G401 (cell line): ENCODE measurements around the gene ADCY3. TPM values are rescaled to one million over a fixed set of nuclear protein-coding genes. Genes with fewer than 3 reads are reported as not detected.

Source experiments
- DNase-seq: peaks from one replicate; pipeline ENCODE4 v3.0.0-alpha.2; 2015; ENCODE audit warnings: low spot score
- in situ Hi-C: cut with HindIII; loops from 2 replicates; pipeline ENCODE4 v1.10.0; 2016; ENCODE audit warnings: low sequenced_read_pairs, mixed read lengths
- total RNA-seq: library from RNA; depleted of rRNA; stranded (reverse); fragments of >200 nt; shearing (Covaris generic); gene quantifications from 2 replicates; pipeline ENCODE4 v1.2.3, GENCODE V29; 2014; rRNA removed

Gene ADCY3
- total RNA-seq: 20.4 and 22.3 TPM in 2 replicates

DNA sequence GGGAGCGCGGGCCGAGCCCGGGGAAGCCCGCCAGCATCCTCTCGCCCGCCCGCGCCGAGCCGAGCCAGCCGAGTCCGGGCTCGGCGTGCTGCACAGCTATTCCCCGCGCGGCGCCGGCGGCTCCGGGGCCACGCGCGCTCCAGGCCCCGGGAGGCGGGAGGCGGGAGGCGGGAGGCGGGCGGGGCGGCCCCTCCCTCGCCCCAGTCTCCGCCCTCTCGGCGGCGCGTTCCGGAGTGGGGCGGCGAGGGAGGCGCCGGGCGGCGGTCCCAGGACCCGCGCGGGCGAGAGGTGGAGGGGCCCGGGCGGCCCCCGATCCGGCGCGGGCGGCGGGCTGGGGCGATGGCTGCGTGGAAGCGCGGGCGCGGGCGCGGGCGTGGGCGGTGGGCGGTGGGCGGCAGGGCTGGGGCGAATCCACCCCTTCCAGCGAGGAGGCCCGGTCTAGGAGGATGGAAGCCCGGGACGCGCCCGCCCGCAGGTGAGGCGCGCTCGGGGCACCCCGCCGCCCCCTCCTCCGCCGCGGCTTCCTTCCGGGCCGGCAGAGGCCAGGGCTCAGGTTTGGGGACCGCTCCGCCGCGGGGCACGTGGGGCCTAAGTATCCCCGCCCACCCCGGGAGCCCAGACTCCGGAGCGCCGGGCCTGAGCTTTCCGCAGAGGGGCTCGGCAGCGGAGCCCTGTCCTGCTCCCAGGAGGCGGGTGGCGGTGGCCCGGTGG is at the start of gene ADCY3:
Gene ADCY3, minus strand, starts transcription at position 140 of the 711 bp plus-strand sequence. CDS start 1,250 bp downstream, outside the sequence.
- in situ Hi-C loops: no loop called here
- DNase-seq: peak; percentile 65

DNA sequence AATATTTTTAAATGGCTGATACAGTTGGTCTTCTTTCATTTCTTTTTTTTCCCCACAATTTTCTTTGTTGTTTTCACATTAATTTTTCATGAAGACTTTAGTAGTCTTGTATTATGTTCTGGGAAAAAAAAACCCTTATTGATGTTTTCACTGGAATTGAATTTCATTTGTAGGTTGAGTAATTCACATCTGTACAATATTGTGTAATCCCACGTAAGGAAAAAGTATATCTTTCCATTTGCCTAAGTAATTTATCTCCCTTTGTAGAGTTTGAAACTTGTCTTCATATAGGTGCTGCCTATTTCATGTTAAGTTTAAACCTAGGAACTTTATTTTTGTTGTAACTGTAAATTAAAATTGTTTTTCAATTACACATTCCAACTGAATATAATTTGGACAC is 49.7 kb upstream of the ADCY3 start:
- in situ Hi-C loops: no loop called here
- no peak for DNase-seq

DNA sequence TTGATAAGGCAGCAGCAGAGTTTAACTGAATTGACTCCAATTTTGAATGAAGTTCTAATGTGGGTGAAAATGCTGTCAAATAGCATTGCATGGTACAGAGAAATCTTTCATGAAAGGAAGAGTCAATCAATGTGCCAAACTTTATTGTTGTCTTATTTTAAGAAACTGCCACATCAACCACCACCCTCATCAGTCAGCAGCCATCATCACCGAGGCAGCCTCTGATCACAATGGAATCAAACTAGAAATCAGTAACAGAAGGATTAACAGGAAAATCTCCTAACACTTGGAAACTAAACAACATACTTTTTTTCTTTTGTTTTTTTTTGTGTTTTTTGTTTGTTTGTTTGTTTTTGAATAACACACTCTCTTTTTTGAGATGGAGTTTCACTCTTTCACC is 41.9 kb upstream of the ADCY3 start:
- in situ Hi-C loops: no loop called here

DNA sequence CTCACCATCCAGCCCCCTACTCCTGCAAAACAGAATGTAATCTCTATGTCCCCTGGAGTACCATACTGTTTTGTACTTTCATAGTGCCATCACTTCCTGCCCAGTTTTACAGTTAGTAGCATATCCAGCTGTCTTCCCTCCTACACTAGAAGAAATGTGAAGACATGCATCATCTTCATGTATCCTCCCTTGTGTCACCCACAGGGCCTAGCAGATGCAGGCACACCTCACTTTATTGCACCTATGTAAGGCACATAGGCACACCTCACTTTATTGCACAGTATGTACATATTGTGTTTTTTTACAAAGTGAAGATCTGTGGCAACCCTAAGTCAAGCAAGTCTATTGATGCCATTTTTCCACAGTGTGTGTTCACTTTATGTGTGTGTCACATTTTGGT is 39.7 kb upstream of the ADCY3 start:
- in situ Hi-C loops: no loop called here
- no peak for DNase-seq

More for the DNA sequence above, 41.9 kb upstream of the ADCY3 start:
- no peak for DNase-seq

DNA sequence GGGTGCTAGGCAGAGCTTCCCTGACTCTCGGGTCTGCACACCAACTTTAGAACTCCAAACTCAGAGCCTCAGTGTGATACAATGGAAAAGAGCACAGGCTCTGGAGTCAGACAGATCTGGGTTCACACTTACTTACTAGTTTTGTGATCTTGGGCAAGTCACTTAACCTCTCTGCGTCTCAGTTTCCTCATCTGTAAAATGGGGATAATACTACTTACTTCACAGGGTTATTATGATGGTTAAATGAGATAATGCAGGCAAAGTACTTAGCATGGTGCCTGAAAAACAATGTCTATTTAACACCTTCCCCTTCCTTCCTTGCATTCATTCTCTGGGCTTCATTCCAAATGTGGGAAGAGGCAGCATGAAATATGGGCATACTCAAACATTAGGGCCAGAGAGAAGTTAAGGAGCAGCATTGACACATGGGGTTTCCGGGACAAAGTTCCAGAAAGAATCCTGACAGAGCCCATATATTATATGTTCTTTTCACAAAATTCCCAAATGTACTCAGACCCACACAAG is 38.4 kb upstream of the ADCY3 start:
- in situ Hi-C loops: no loop called here
- no peak for DNase-seq

DNA sequence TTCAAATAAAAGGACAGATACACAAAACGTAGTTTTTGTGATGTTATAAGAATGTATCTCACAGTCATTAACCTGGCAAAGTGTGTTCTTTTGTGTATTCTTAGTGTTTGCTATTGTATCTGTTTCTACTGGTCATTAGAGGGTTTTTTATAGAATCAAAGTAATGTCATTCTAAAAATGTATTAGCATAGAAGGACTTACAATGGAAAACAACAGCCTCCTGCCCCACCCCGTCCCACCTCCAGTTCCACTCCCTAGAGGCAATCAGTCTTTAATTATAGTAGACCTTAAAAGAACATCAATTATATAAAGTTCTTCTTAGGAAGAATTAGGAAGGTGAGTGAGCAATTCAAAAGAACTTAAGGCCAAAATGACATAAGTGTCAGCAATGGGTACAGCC is 37.9 kb upstream of the ADCY3 start:
- DNase-seq: no peak
- in situ Hi-C loops: no loop called here

DNA sequence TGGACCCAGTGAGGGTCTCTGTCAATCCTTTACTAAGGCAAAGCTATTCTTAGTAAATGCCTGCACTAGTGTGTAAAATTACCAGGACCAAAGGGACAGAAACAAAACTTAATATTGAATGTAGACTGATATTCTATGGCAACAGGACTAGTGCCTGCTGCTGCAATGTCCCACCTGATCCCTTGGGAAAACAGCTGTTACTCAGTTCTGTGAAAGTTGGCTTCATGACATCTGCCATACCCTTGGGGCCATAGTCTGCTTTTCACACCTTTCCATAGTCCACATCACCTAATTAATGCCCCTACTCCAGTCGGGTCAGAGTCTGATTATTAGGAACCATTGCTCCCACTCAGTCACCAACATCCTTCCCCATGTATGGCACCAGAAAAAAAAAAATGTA is 37.2 kb upstream of the ADCY3 start:
- in situ Hi-C loops: no loop called here
- DNase-seq: no peak

DNA sequence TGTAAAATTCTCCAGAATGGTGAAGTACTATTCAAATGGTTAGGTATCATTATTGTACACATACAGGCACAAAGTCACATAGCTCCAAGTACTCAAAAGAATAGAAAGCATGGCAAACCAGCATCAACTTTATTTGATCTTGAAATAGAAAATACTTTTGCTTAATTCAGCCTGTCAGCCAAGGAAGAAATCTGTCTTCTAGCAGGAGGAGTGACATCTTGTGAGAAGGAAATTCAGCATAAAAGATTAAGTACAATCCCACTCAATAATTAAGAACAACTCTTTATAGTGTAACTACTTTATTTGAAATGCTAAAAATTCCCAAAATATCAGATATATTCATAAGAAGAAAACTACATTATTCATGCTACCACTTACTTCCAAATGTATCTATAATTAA is 35.9 kb upstream of the ADCY3 start:
- in situ Hi-C loops: no loop called here
- no peak for DNase-seq

DNA sequence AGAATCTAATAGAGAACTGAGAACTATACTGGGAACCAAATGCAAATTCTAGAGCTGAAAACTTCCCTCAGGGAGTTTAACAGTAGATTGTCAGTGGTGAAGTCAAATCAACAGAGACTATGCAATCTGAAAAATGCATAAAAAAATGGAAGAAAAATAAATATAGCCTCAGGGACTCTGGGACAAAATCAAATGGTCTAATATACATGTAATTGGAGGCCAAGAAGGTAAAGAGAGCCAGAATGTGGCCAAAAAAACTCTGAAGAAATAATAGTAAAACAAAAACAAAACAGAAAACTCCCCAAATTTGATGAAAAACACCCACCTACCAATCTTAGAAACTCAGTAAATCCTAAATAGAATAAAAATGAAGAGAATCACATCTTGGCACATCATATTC is 35.2 kb upstream of the ADCY3 start:
- in situ Hi-C loops: no loop called here
- DNase-seq: no peak

DNA sequence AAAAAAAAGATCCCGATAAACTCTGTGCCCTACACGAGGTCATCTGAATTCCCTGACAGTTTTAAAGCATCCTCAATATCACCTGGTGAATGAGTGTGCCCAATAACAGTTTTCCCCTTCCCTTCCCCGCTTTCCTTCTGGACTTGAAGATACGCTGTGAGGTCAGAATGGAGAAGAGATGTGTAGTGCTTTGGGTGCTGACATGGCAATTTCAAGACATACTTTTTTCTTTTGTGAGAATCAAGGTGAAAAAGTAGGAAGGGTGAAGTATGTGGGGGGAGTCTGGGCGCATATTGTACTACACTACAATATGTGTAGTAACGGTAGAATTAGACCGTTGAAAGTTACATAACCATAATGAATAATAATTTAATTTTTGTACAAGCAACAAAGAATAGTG is 30.1 kb upstream of the ADCY3 start:
- in situ Hi-C loops: no loop called here
- no peak for DNase-seq

DNA sequence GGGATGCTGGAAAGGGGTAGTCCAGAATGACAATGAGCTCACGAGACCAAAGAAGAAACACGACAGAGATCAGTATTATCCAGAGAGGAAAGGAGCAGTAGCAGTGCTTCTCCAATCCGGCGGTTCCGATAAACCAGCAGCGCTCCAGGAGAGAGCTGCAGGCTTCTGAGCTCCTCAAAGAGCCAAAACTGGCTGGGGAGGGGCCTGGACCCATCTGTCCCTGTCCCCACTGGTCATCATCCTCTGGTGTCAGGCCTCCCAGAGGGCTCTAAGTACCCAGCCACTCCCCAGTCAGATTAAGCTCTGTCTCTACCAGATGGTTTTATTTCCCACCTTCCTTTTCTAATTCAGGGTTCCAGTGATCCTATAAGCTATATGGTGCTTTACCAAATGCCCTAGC is 28.5 kb upstream of the ADCY3 start:
- DNase-seq: peak; percentile 41
- in situ Hi-C loops: no loop called here

DNA sequence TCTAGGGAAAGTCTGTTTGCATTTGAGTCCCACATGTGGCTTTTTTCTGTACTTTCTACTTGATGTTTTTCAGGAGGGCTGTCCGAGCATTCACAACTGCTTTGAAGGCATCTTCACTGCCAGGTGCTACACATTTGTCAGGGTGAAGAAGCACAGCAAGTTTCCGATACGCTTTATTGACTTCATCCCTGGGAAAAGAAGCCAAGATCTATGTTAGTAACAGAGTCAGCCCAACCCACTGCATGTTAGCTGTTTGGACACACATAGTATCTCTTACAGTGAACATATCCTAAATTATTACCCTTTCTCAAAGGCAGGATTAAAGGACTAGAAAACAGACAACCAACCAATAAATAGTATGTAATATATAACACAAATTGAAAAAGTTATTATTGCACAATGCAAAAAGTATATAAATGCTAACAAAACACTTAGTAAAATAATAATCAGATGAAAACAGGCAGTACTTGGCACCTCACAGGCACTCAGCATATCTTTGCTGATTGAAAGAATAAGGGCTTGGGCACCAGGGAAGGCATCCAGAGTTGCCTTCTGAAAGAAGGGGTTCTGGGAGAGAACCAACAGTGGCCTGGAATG is 27.6 kb upstream of the ADCY3 start:
- peak; percentile 18 for DNase-seq
- in situ Hi-C loops: no loop called here

DNA sequence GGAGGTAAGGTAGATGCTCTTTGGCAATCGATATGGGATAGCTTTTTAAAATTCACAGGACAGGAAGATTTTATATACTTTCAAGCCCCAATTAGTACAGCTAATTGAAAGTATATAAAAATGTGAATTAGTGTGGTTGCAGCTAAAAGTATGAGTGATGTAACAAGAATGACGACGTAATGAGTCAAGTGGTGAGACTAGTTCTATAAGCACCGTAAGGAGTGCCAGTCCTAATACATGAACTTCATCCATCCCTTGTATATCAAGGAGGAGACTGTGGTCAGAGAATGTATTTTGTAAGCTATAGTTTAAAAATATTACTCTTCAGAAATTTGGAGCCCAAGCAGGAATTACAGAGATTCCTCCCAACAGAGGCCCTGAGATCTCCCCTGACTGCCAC is 25.9 kb upstream of the ADCY3 start:
- no peak for DNase-seq
- in situ Hi-C loops: no loop called here

DNA sequence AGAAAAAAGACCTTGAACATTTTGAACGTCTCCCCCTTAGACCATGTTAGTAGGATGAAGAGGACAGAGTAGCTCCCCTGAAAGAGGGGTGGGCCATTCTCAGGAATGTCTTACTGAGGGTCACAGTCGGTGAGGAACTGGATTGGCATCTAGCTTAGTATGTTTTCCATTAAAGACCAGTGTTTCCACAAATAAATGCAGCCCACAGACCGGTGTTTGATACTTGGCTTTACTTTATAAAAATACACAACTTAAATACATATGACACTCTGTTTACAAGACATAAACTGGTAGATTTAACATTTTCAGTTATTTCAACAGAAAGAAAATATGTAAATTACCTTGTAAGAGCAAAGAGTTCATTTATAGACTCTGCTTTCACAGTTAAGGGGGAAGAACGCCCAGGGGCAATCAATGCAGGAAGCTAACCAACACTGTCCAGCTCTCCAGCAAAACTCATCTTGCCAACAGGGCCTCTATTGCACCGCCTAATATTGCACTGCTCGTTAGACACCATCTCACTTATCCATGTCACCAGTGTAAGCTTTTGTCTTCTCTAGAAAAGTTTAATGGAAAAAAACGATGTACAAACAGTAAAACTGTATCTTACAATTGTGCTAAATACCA is 23.5 kb upstream of the ADCY3 start:
- no peak for DNase-seq
- in situ Hi-C loops: no loop called here

DNA sequence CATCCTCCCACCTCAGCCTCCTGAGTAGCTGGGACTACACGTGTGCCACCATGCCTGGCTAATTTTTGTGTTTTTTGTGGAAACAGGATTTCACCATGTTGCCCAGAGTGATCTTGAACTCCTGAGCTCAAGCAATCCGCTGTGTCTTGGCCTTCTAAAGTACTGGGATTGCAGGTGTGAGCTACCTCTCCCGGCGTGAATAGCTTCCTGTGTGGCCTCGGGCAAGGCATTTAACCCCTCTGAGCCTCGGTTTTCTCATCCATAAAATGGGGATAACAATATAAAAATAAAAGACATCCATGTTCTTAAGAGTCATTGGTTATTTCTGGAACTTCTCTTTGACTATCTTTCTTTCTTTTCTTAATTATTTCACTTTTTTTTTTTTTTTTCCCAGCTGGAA is 19.3 kb upstream of the ADCY3 start:
- no peak for DNase-seq
- in situ Hi-C loops: no loop called here

DNA sequence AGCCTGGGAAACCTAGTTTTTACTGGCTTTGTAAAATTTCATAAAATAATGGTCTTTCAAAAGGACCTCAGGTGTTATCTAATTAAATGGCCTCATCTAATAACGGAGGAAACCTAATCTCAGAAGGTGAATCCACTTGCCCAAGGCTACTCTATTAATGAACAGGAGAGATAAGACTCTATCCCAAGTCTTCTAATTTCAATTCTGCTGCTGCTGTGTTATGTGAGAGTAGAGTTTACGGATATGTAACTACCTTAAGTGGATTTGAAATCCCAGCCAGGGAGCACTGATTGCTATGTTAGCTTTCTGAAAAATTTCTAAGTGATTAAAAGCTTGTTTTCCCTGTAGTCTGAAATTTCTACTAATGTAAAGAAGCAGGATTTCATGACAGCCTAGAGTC is 17.2 kb upstream of the ADCY3 start:
- in situ Hi-C loops: no loop called here
- no peak for DNase-seq

DNA sequence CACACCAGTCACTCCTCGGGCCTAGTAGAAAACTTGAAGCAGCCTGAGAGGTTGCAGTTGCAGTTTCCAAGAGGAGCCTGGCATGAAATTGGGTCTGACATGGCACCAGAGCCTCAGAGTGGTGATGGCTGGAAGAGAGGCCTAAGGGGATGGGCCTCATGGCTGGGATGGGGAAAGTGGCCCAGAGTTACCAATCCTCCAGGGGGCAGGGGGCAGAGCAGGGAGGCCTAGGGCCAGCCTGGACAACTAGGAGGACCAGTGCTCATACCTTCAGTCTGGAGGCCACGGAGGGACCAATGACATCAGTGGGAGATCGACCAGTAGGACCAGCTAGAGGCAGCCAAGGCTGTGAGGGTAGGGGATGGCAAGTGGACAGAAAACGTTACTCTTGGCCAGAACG is 15.1 kb upstream of the ADCY3 start:
- in situ Hi-C loops: no loop called here
- DNase-seq: no peak

DNA sequence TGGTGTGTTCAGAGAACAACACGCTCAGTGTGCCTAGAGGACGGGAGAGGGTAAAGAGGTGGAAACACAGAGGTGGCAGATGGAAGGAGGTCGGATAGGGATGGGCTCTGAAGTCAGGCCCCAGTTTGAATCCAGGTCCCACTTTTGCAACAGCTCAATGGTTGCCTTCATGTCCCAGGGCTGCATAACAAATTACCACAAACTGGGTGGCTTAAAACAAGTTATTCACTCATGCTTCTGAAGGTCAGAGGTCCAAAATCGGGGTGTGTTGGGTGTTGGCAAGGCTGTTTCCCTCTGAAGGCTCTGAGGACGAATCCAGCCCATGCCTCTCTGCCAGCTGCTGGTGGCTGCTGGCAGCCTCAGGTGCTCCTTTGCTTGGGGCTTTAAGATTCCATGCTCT is 12.7 kb upstream of the ADCY3 start:
- in situ Hi-C loops: no loop called here

DNA sequence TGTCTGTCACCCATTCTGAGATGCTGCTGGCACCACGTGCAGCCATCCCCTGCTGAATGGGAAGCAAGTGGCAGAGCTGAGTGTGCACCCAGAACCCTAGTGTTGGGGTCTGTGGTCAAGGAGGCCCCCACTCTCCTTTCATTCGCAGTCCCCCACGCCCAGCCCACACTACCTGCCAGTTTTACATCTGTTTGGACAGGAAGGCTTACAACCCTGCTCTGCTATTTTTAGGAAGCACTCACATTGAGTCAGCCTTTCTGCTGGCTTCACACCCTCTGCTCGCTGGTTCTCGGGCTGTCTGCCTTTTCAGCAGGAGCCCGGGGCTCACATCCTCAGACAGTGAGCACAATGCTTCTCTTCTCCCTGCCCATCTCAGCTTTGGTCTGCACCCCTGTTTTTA is 10.7 kb upstream of the ADCY3 start:
- DNase-seq: peak; percentile 51
- in situ Hi-C loops: no loop called here

More for the DNA sequence above, 12.7 kb upstream of the ADCY3 start:
- no peak for DNase-seq

DNA sequence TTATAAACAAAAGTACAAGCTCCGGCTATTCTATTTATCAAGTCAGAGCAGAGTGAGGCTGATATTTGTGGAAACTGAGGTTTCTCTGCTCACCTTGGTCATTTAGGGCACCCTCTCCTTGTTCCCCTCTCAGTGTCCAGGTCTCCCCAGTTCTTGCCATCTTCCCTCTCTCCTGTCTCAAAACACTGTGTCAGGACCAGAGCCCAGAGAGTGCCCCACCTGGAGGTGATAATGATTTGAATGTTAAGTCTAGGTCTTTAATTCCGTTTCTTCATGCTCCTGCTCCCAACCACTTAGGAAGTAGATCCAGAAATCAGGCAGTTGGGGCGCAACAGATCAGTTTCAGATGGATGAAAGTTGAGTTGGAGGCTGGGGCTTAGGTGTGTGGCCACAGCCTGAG is 9.2 kb upstream of the ADCY3 start:
- in situ Hi-C loops: no loop called here
- DNase-seq: no peak
